ENCODE data around the gene ATP6V0C.
A peak's percentile ranks its signal among the peaks of the same experiment; 100 is the strongest.
"Not testable (repeated sequence)": the region's sequence is repeated elsewhere in the genome, so short reads cannot be mapped to it uniquely, and the experiment has no call there.

DNA sequence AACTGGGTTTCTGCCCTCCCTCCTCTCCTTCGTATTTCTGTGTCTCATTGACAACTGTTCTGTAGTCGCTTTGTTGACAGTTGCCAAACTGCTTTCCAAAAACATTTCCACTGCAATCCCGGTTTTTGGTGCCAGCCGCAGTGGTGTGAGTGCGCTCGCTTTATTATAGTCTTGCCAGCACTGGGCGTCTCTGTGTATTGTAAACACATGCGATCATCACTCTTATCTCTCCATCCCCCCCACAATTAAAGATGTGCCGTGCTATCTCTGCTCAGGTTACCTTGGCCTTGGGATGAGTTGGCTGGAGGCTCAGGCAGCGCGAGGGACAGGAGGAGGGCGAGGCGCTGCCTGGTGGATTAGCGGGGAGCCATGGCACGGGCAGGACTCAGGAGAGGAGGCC lies 43.4 kb downstream of the ATP6V0C start:
- TF ChIP-seq, protein P1, sequence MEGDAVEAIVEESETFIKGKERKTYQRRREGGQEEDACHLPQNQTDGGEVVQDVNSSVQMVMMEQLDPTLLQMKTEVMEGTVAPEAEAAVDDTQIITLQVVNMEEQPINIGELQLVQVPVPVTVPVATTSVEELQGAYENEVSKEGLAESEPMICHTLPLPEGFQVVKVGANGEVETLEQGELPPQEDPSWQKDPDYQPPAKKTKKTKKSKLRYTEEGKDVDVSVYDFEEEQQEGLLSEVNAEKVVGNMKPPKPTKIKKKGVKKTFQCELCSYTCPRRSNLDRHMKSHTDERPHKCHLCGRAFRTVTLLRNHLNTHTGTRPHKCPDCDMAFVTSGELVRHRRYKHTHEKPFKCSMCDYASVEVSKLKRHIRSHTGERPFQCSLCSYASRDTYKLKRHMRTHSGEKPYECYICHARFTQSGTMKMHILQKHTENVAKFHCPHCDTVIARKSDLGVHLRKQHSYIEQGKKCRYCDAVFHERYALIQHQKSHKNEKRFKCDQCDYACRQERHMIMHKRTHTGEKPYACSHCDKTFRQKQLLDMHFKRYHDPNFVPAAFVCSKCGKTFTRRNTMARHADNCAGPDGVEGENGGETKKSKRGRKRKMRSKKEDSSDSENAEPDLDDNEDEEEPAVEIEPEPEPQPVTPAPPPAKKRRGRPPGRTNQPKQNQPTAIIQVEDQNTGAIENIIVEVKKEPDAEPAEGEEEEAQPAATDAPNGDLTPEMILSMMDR (IDR thresholded peaks at IDR 0.05; ENCODE audit: low read depth, low read length, missing input control) = not testable (repeated sequence)
- TF ChIP-seq GABPA (IDR thresholded peaks at IDR 0.05 in 1 of 2, conservative IDR thresholded peaks at IDR 0.05 in 1 of 2); NR2F2 (IDR thresholded peaks at IDR 0.05); JUND (IDR thresholded peaks at IDR 0.05); EGR1 (IDR thresholded peaks at IDR 0.05; ENCODE audit: low read depth in 2 of 2); YY1 (IDR thresholded peaks at IDR 0.05); FOXA1 (IDR thresholded peaks at IDR 0.05); SP1 (IDR thresholded peaks at IDR 0.05); RAD21 (IDR thresholded peaks at IDR 0.05): not testable (repeated sequence)
- TF ChIP-seq, protein P2, sequence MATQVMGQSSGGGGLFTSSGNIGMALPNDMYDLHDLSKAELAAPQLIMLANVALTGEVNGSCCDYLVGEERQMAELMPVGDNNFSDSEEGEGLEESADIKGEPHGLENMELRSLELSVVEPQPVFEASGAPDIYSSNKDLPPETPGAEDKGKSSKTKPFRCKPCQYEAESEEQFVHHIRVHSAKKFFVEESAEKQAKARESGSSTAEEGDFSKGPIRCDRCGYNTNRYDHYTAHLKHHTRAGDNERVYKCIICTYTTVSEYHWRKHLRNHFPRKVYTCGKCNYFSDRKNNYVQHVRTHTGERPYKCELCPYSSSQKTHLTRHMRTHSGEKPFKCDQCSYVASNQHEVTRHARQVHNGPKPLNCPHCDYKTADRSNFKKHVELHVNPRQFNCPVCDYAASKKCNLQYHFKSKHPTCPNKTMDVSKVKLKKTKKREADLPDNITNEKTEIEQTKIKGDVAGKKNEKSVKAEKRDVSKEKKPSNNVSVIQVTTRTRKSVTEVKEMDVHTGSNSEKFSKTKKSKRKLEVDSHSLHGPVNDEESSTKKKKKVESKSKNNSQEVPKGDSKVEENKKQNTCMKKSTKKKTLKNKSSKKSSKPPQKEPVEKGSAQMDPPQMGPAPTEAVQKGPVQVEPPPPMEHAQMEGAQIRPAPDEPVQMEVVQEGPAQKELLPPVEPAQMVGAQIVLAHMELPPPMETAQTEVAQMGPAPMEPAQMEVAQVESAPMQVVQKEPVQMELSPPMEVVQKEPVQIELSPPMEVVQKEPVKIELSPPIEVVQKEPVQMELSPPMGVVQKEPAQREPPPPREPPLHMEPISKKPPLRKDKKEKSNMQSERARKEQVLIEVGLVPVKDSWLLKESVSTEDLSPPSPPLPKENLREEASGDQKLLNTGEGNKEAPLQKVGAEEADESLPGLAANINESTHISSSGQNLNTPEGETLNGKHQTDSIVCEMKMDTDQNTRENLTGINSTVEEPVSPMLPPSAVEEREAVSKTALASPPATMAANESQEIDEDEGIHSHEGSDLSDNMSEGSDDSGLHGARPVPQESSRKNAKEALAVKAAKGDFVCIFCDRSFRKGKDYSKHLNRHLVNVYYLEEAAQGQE (IDR thresholded peaks at IDR 0.05) = not testable (repeated sequence)
- TF ChIP-seq, protein P3, sequence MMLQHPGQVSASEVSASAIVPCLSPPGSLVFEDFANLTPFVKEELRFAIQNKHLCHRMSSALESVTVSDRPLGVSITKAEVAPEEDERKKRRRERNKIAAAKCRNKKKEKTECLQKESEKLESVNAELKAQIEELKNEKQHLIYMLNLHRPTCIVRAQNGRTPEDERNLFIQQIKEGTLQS (IDR thresholded peaks at IDR 0.05) = not testable (repeated sequence)
- TF ChIP-seq, protein P4, sequence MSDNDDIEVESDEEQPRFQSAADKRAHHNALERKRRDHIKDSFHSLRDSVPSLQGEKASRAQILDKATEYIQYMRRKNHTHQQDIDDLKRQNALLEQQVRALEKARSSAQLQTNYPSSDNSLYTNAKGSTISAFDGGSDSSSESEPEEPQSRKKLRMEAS (IDR thresholded peaks at IDR 0.05) = not testable (repeated sequence)
- TF ChIP-seq, protein P5, sequence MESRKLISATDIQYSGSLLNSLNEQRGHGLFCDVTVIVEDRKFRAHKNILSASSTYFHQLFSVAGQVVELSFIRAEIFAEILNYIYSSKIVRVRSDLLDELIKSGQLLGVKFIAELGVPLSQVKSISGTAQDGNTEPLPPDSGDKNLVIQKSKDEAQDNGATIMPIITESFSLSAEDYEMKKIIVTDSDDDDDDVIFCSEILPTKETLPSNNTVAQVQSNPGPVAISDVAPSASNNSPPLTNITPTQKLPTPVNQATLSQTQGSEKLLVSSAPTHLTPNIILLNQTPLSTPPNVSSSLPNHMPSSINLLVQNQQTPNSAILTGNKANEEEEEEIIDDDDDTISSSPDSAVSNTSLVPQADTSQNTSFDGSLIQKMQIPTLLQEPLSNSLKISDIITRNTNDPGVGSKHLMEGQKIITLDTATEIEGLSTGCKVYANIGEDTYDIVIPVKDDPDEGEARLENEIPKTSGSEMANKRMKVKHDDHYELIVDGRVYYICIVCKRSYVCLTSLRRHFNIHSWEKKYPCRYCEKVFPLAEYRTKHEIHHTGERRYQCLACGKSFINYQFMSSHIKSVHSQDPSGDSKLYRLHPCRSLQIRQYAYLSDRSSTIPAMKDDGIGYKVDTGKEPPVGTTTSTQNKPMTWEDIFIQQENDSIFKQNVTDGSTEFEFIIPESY (IDR thresholded peaks at IDR 0.05) = not testable (repeated sequence)
- TF ChIP-seq RXRA (IDR thresholded peaks at IDR 0.05) = peak in 1 of 2 donors; percentile 7

Data from liver (tissue), 3 donors.